Pericardium fibroblast (primary cell): Measurements from ENCODE around the gene BAHCC1. TPM values are rescaled to one million over a fixed set of nuclear protein-coding genes. Genes with fewer than 3 reads are reported as not detected.

Source experiments
- total RNA-seq: library from RNA; depleted of rRNA; stranded (reverse); fragments of >200 nt; gene quantifications from 2 replicates; pipeline ENCODE4 v1.2.3, GENCODE V29; 2015

The BAHCC1 gene
- 7.0 and 18.8 TPM in 2 replicates for total RNA-seq

DNA sequence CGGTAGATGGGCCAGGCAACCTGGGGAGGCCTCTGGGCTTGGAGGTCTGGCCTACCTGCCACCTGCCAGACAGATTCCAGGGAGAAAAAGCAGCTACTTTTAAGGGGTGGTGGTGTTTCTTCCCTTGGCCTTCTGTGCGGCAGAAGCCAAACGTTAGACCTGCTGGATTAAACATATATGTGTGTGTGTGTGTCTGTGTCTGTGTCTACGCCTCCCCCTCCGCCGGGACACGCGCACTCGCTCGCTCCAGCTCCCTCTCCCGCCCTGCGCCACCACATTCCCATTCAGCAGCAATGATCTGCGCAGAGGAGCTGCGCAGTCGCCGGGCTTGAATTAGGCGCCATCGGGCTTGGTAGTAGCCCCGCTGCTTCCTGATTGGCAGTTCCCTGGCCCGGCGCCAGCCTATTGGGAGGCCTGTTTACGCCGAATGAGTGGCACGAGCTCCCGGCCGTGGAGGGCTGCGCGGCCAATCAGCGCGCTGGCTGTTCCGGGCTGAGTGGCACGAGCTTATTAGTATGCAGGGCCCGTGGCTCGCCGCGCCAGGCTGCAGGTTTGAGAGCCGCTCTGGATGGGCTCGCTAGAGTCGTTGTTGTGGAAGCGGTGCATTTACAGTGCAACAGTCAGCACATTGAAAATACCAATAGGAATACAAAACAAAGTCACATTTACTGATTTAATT lies at the start of gene BAHCC1:
Gene BAHCC1, plus strand, starts transcription at position 537 of the 679 bp plus-strand sequence. CDS start 4,283 bp downstream, outside the sequence.

DNA sequence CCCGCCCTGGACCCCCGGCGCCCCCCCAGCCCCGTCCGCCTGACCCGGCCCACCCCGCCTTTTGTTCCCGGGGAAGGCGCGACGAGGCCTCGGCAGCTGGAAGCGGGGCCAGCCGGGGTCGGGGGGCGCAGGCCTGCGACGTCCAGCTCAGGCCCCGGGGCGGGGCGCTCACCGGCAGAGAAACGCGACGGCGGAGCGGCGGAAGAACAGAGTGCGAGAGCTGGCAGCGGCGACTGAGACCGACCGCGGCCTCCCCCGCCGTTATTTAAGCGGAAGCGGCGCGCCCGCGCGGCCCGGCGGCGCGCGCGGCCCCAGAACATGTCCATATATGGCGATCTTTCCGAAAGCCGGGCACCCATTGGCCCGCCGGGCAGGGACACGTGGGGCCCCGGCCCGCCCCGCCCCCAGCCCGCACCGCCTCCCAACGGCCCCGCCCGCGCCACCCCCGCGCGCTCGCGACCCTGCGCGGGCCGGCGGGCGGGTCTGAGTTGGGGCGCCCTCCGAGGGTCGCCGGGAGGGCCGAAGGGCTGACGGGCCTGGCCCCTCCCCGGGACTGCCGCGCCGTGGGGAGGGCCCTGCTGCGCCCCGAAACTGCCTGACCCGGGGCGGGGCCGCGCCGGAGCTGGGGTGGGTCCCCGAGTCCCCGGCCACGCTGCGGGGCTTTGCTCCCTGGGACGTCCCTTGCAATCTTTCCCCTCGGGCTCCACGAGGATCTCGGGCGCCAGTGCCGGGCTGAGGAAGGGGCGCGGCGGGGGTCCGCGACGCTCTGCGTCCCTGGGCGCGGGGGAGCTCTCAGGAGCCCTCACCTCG lies 117.5 kb downstream of the BAHCC1 start, which contains the start of gene ACTG1:
Gene ACTG1, minus strand, starts transcription at position 238 of the 810 bp plus-strand sequence. CDS start 445 bp downstream, outside the sequence.

Other genes starting within 250 kb of the BAHCC1 start
- gene PVALEF, start 229.9 kb upstream of the BAHCC1 start, total RNA-seq = not detected in 2 replicates
- 0.35 TPM in 1 of 2 replicates, not detected in the other for gene AATK, start 229.2 kb upstream of the BAHCC1 start, total RNA-seq
- gene CEP131, start 172.5 kb upstream of the BAHCC1 start, total RNA-seq = 7.0 and 9.0 TPM in 2 replicates
- gene TEPSIN, start 156.4 kb upstream of the BAHCC1 start, total RNA-seq = 19.2 and 24.2 TPM in 2 replicates
- gene NDUFAF8, start 156.1 kb upstream of the BAHCC1 start, total RNA-seq = 48.1 and 51.9 TPM in 2 replicates
- 71.9 and 94.2 TPM in 2 replicates for gene SLC38A10, start 100.2 kb upstream of the BAHCC1 start, total RNA-seq
- 4,687 and 7,079 TPM in 2 replicates for gene ACTG1, start 117.3 kb downstream of the BAHCC1 start, total RNA-seq
- 0.23 TPM in 1 of 2 replicates, not detected in the other for gene FSCN2, start 132.9 kb downstream of the BAHCC1 start, total RNA-seq
- gene FAAP100, start 156.9 kb downstream of the BAHCC1 start, total RNA-seq = 25.4 and 35.6 TPM in 2 replicates
- 44.8 and 48.2 TPM in 2 replicates for gene NPLOC4, start 241.7 kb downstream of the BAHCC1 start, total RNA-seq
- 1.2 and 1.4 TPM in 2 replicates for gene TSPAN10, start 241.7 kb downstream of the BAHCC1 start, total RNA-seq